ENCODE data around the gene AFG1L. TPM values are rescaled to one million over a fixed set of nuclear protein-coding genes. Genes with fewer than 3 reads are reported as not detected.
"Not testable (repeated sequence)": the region's sequence is repeated elsewhere in the genome, so short reads cannot be mapped to it uniquely, and the experiment has no call there.

The AFG1L gene
- 1.9 and 2.3 TPM in 2 replicates for polyA plus RNA-seq (2011; rRNA removed)
- 4.3 and 5.1 TPM in 2 replicates for polyA minus RNA-seq (2011; rRNA and poly(A)+ RNA removed)

DNA sequence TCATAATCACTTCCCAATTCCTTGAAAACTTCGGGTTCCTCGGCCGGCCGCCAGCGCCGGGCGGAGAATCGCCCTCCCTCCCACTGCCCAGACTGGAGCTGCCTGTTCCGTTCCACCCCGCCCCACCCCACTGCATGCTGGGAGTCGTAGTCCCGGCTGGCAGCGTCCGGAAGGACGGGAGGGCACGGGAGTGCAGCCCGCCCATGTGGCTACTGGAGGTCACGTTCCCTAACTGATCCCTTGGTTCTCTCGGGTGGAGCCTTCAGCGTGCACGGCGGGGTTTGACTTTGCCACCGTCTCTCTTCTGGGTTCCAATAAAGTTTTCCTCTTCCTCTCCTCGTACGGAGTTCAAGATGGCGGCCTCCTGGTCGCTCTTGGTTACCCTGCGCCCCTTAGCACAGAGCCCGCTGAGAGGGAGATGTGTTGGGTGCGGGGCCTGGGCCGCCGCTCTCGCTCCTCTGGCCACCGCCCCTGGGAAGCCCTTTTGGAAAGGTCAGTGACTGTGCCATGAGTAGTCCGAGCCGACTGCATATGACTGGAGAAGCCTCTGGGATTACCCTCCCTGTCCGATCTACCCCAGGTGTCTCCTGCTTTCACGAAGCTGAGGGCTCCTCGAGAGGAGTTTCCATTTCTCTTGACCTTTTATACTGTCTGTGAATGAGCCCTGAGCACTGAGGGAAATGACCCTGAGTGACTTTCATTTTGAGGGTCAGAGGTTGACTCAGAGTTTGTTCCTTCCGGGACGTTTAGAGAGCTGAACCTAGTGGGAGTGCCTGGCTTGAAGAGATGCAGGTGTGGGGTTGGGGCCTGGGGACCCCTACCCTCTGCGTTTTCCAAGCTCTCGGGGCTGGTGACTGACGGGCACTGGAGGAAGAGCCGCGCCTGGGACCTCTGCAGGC is at the start of gene AFG1L:
Gene AFG1L, plus strand, starts transcription at position 328 of the 899 bp plus-strand sequence. Its CDS starts 26 bp downstream, at position 354.
- CTCF ChIA-PET, result interaction anchor here (0.5 kb wide), 1 partner anchor 41 kb away, joined by 7 read pairs; no protein-coding TSS in a partner anchor
- TF ChIP-seq, protein P1, sequence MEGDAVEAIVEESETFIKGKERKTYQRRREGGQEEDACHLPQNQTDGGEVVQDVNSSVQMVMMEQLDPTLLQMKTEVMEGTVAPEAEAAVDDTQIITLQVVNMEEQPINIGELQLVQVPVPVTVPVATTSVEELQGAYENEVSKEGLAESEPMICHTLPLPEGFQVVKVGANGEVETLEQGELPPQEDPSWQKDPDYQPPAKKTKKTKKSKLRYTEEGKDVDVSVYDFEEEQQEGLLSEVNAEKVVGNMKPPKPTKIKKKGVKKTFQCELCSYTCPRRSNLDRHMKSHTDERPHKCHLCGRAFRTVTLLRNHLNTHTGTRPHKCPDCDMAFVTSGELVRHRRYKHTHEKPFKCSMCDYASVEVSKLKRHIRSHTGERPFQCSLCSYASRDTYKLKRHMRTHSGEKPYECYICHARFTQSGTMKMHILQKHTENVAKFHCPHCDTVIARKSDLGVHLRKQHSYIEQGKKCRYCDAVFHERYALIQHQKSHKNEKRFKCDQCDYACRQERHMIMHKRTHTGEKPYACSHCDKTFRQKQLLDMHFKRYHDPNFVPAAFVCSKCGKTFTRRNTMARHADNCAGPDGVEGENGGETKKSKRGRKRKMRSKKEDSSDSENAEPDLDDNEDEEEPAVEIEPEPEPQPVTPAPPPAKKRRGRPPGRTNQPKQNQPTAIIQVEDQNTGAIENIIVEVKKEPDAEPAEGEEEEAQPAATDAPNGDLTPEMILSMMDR (IDR thresholded peaks at IDR 0.05; ENCODE audit: low read depth, low read length), result no peak
- Histone ChIP-seq H3K27me3 (ENCODE audit: control insufficient read depth, insufficient read depth, low read length) (no peaks in the 10 kb centered on the region), H3K27ac (ENCODE audit: low read depth, low read length) (peak within 1 kb of the TSS; percentile 84), H3K4me3 (ENCODE audit: low read depth, low read length) (peak within 1 kb of the TSS; percentile 98), H3K9me3 (ENCODE audit: control insufficient read depth, insufficient read depth, low read length) (no peaks in the 10 kb centered on the region; the same call in 1 of the 2 replicates)
- POLR2A ChIA-PET, result interaction anchor here (0.5 to 1.1 kb wide), 4 partner anchors 13 to 232 kb away, joined by 3 to 9 read pairs (median 3); partner anchors contain the start of gene SNX3
- peak; percentile 55 for DNase-seq (ENCODE audit: low read depth, low spot score)

DNA sequence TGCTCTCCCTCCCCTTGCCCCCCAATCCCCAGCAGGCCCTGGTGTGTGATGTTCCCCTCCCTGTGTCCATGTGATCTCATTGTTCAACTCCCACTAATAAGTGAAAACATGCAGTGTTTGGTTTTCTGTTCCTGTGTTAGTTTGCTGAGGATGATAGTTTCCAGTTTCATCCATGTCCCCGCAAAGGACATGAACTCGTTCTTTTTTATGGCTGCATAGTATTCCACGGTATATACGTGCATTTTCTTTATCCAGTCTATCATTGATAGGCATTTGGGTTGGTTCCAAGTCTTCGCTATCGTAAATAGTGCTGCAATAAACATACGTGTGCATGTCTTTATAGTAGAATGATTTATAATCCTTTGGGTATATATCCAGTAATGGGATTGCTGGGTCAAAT is 49.8 kb upstream of the AFG1L start:
- H3K9me3 ChIP-seq (ENCODE audit: control insufficient read depth, insufficient read depth, low read length); H3K4me3 ChIP-seq (ENCODE audit: low read depth, low read length); DNase-seq (ENCODE audit: low read depth, low spot score); H3K27me3 ChIP-seq (ENCODE audit: control insufficient read depth, insufficient read depth, low read length); H3K27ac ChIP-seq (ENCODE audit: low read depth, low read length); POLR2A ChIA-PET: not testable (repeated sequence)
- CTCF ChIA-PET, result interaction anchor here (0.6 kb wide), 1 partner anchor 1152 kb away, joined by 10 read pairs; no protein-coding TSS in a partner anchor

DNA sequence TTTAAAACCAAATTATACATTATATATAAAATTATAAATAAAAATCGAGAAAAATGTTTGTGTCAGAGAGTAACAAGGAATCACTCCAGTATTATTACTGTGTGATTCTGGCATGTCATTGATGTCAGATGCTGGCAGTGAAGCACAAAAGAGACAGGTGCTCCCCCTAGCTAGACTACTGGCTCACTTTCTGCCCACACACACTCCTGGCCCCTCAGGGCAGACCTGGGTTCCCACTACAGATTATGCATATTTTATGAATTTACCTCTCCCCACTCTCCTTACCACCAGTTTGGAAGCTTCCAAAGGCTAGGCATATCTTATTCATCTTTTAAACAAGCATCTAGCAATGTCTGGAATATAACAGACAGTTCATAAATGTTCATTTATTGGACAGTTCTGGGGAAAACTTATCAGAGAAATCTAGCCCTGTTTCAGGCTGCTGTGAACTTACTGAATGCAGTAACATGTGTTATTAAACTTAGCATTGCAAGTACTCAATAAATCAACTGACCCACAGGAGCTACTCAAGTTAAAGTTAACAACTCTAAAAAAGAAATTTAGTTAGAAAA is 46.8 kb upstream of the AFG1L start:
- H3K27me3 ChIP-seq (ENCODE audit: control insufficient read depth, insufficient read depth, low read length), result no peaks in the 10 kb centered on the region
- no peak for DNase-seq (ENCODE audit: low read depth, low spot score)
- H3K27ac ChIP-seq (ENCODE audit: low read depth, low read length), result no peak overlapping the region
- H3K9me3 ChIP-seq (ENCODE audit: control insufficient read depth, insufficient read depth, low read length), result no peaks in the 10 kb centered on the region
- POLR2A ChIA-PET, result interaction anchor here (1.0 kb wide), 1 partner anchor 12 kb away, joined by 3 read pairs; the partner anchor contains the start of gene SNX3
- CTCF ChIA-PET, result no interaction called here
- TF ChIP-seq, protein P1 (IDR thresholded peaks at IDR 0.05; ENCODE audit: low read depth, low read length), result no peak
- no peak overlapping the region for H3K4me3 ChIP-seq (ENCODE audit: low read depth, low read length)

DNA sequence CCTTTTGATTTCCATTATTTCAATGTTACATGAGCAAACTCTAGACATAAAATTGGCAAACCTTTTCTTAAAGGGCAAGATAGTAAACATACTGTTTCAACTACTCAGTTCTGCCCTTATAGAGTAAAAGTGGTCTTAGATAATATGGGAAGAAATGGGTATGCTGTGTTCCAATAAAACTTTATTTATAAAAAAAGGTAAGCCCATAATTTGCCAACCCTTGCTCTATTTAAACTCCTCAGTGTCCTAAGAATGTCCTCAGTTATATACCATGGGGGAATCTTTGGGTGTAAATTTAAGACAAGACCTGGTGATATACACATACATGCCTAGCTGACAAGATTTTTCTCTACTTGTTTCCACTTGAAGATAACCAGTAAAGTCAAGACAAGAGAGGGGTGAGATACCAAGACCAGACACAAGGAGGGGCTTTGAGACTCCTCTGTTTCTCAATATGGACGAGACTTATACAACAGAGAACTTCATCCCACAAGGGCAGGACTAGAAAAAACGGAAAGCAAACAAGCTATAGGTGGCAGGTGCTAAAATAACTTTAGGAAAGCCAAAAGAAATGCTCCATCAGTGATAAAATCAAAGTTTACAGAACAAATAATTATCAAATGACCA is 44.5 kb upstream of the AFG1L start:
- CTCF ChIA-PET, result interaction anchor here (0.6 to 1.1 kb wide), 2 partner anchors 241 to 242 kb away, joined by 3 read pairs; no protein-coding TSS in a partner anchor

DNA sequence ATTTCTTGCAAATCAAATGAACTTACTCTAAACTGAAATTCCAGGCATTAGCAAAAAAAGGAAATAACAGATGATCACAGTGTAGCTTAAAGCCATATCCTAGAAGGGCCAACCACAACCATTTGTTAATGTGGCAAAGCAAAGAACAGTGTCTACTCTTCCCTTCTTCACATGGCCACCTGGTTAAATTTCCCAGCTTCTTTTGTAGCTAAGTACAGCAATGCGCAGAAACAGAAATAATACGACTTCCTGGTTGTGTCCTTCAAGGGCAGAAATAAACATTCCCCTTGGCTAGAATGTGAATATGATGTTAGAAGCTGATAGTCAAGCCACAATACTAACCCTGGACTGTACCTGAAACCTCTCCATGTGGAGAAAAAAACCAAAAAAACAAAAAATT is 43.6 kb upstream of the AFG1L start:
- POLR2A ChIA-PET, result no interaction called here
- CTCF ChIA-PET, result interaction anchor here (0.6 to 2.9 kb wide), 3 partner anchors 240 to 241 kb away, joined by 3 to 9 read pairs (median 3); no protein-coding TSS in a partner anchor

More for the DNA sequence above, 44.5 kb upstream of the AFG1L start:
- no peak overlapping the region for H3K4me3 ChIP-seq (ENCODE audit: low read depth, low read length)
- H3K27ac ChIP-seq (ENCODE audit: low read depth, low read length), result no peak overlapping the region
- no peaks in the 10 kb centered on the region for H3K9me3 ChIP-seq (ENCODE audit: control insufficient read depth, insufficient read depth, low read length)
- TF ChIP-seq, protein P1 (IDR thresholded peaks at IDR 0.05; ENCODE audit: low read depth, low read length), result peak; percentile 29
- no peak for DNase-seq (ENCODE audit: low read depth, low spot score)
- POLR2A ChIA-PET, result no interaction called here
- H3K27me3 ChIP-seq (ENCODE audit: control insufficient read depth, insufficient read depth, low read length), result no peaks in the 10 kb centered on the region

More for the DNA sequence above, 43.6 kb upstream of the AFG1L start:
- Histone ChIP-seq H3K27ac (ENCODE audit: low read depth, low read length) (no peak overlapping the region), H3K27me3 (ENCODE audit: control insufficient read depth, insufficient read depth, low read length) (no peaks in the 10 kb centered on the region), H3K4me3 (ENCODE audit: low read depth, low read length) (no peak overlapping the region), H3K9me3 (ENCODE audit: control insufficient read depth, insufficient read depth, low read length) (no peaks in the 10 kb centered on the region)
- no peak for DNase-seq (ENCODE audit: low read depth, low spot score)
- TF ChIP-seq, protein P1 (IDR thresholded peaks at IDR 0.05; ENCODE audit: low read depth, low read length), result no peak

Data from AG04450 (cell line).